H1 (cell line): ENCODE measurements around the gene PPARA. TPM values are rescaled to one million over a fixed set of nuclear protein-coding genes. Genes with fewer than 3 reads are reported as not detected.

ENCODE experiments used
- CTCF ChIA-PET: fragments of 300-600 bp; sonication (Branson Sonifier 250); formaldehyde crosslinking; loops from one replicate; lab custom pipeline; 2021; ENCODE audit not compliant: partially characterized antibody; lab: Charles Lee
- POLR2A ChIA-PET: fragments of 300-600 bp; sonication (Branson Sonifier 250); formaldehyde crosslinking; loops from one replicate; lab custom pipeline; 2021; ENCODE audit warnings: inconsistent platforms; ENCODE audit not compliant: partially characterized antibody; lab: Charles Lee
- DNase-seq, 2 experiments: peaks; one replicate each; pipeline versions ENCODE4 v3.0.0 to v3.0.0-alpha.2; 2010 to 2022; ENCODE audit warnings: low spot score in 2 of 2, low read depth in 1 of 2, mixed read lengths in 1 of 2
- FAIRE-seq: peaks from 2 replicates; lab custom pipeline; 2011; peaks lifted over from hg19 to GRCh38; lab: Jason Lieb, UNC
- H2AFZ ChIP-seq: 2 replicates; pipeline ENCODE4 v1.8.1; 2012; ENCODE audit warnings: low read length, inconsistent platforms
- H2AK5ac ChIP-seq: 2 replicates; pipeline ENCODE4 v1.6.1; 2013; ENCODE audit warnings: low read depth, low read length
- H2BK120ac ChIP-seq: replicated peaks from 2 replicates; pipeline ENCODE3; 2013; ENCODE audit warnings: low read depth, low read length, inconsistent platforms
- H2BK12ac ChIP-seq: 2 replicates; pipeline ENCODE4 v1.6.1; 2013; ENCODE audit warnings: low read depth, low read length
- H2BK15ac ChIP-seq: 2 replicates; pipeline ENCODE4 v1.6.1; 2013; ENCODE audit warnings: low read length
- H2BK20ac ChIP-seq: 2 replicates; pipeline ENCODE4 v1.6.1; 2013; ENCODE audit warnings: low read length
- H2BK5ac ChIP-seq: 2 replicates; pipeline ENCODE4 v1.6.1; 2013; ENCODE audit warnings: low read depth, low read length
- H3K14ac ChIP-seq: 2 replicates; pipeline ENCODE4 v1.6.1; 2013; ENCODE audit warnings: inconsistent platforms; ENCODE audit not compliant: insufficient read length
- H3K18ac ChIP-seq: 2 replicates; pipeline ENCODE4 v1.6.1; 2013; ENCODE audit warnings: low read length; ENCODE audit errors: extremely low read depth
- H3K23ac ChIP-seq: 2 replicates; pipeline ENCODE4 v1.6.1; 2013; ENCODE audit warnings: inconsistent platforms; ENCODE audit not compliant: insufficient read length
- H3K23me2 ChIP-seq: 2 replicates; pipeline ENCODE4 v1.6.1; 2013; ENCODE audit warnings: low read depth, low read length
- H3K27ac ChIP-seq: 2 replicates; pipeline ENCODE4 v1.6.1; 2011; ENCODE audit warnings: low read depth, low read length, inconsistent platforms
- H3K27me3 ChIP-seq, 4 experiments: replicated peaks in 1 of 4; 1 replicate in 1 of 4; 2 replicates in 3 of 4; pipeline versions ENCODE4 v1.6.1 to v1.8.1; 2011 to 2013; ENCODE audit warnings: low read length in 3 of 4, mild to moderate bottlenecking in 3 of 4, inconsistent platforms in 2 of 4, mixed read lengths in 2 of 4, moderate library complexity in 1 of 4; ENCODE audit not compliant: control insufficient read depth in 3 of 4, insufficient read depth in 3 of 4; ENCODE audit errors: extremely low read depth in 1 of 4
- H3K36me3 ChIP-seq, 4 experiments: 2 replicates each; pipeline versions ENCODE4 v1.6.1 to v1.8.1; 2011 to 2013; ENCODE audit warnings: mild to moderate bottlenecking in 4 of 4, low read length in 3 of 4, moderate library complexity in 2 of 4, control low read depth in 1 of 4, inconsistent platforms in 1 of 4; ENCODE audit not compliant: insufficient read depth in 4 of 4, control insufficient read depth in 2 of 4
- H3K4ac ChIP-seq: replicated peaks from 2 replicates; pipeline ENCODE3; 2013; ENCODE audit warnings: low read length, low read depth, mixed read lengths, inconsistent platforms; ENCODE audit not compliant: insufficient read length
- H3K4me1 ChIP-seq, 4 experiments: replicated peaks in 1 of 4; 1 replicate in 1 of 4; 2 replicates in 3 of 4; pipeline versions ENCODE4 v1.6.1 to v1.8.1; 2011 to 2013; ENCODE audit warnings: low read length in 3 of 4, inconsistent platforms in 2 of 4, mixed read lengths in 1 of 4; ENCODE audit not compliant: insufficient read depth in 4 of 4, control insufficient read depth in 3 of 4
- H3K4me2 ChIP-seq, 2 experiments: 2 replicates each; pipeline versions ENCODE4 v1.6.1 to v1.8.1; 2011 to 2013; ENCODE audit warnings: low read depth in 2 of 2, low read length in 2 of 2, control low read depth in 1 of 2, inconsistent platforms in 1 of 2, mild to moderate bottlenecking in 1 of 2; ENCODE audit not compliant: insufficient read depth in 1 of 2
- H3K4me3 ChIP-seq, 4 experiments: fragments of 200-600, 300-600 bp in 1 of 4; sonication (generic), shearing (Covaris generic), sonication (Bioruptor Twin) in 1 of 4; 2 replicates each; pipeline versions ENCODE4 v1.5.1 to v1.8.1; 2011 to 2016; ENCODE audit warnings: low read length in 4 of 4, low read depth in 3 of 4, control low read depth in 2 of 4, inconsistent platforms in 2 of 4, mild to moderate bottlenecking in 2 of 4, mixed read lengths in 1 of 4, moderate library complexity in 1 of 4; ENCODE audit not compliant: insufficient read depth in 2 of 4; ENCODE audit errors: extremely low read depth in 1 of 4
- H3K56ac ChIP-seq: replicated peaks from 2 replicates; pipeline ENCODE3; 2013; ENCODE audit warnings: low read depth, mild to moderate bottlenecking, mixed read lengths, low read length, inconsistent platforms; ENCODE audit not compliant: insufficient read length
- H3K79me1 ChIP-seq: 2 replicates; pipeline ENCODE4 v1.6.1; 2013; ENCODE audit warnings: low read depth, low read length, control low read depth
- H3K79me2 ChIP-seq, 2 experiments: 2 replicates each; pipeline versions ENCODE4 v1.6.1 to v1.8.1; 2012 to 2013; ENCODE audit warnings: low read length in 2 of 2, mild to moderate bottlenecking in 2 of 2, inconsistent platforms in 1 of 2; ENCODE audit not compliant: insufficient read depth in 2 of 2, control insufficient read depth in 1 of 2
- H3K9ac ChIP-seq, 4 experiments: replicated peaks in 1 of 4; 1 replicate in 1 of 4; 2 replicates in 3 of 4; pipeline versions ENCODE4 v1.6.1 to v1.8.1; 2011 to 2013; ENCODE audit warnings: low read depth in 3 of 4, low read length in 3 of 4, control low read depth in 2 of 4, mild to moderate bottlenecking in 2 of 4, moderate library complexity in 2 of 4, inconsistent platforms in 1 of 4; ENCODE audit errors: extremely low read depth in 1 of 4
- H3K9me3 ChIP-seq, 2 experiments: 2 replicates each; pipeline versions ENCODE4 v1.6.1 to v1.8.1; 2012 to 2013; ENCODE audit warnings: mild to moderate bottlenecking in 2 of 2, moderate library complexity in 2 of 2, control low read depth in 1 of 2, inconsistent platforms in 1 of 2, low read depth in 1 of 2, low read length in 1 of 2, mixed read lengths in 1 of 2; ENCODE audit not compliant: insufficient read depth in 2 of 2
- H4K20me1 ChIP-seq, 2 experiments: replicated peaks in 1 of 2; 2 replicates each; pipeline versions ENCODE3 to v1.8.1; 2011 to 2013; ENCODE audit warnings: inconsistent platforms in 2 of 2, low read length in 2 of 2, mild to moderate bottlenecking in 1 of 2; ENCODE audit not compliant: insufficient read depth in 2 of 2, control insufficient read depth in 1 of 2
- H4K5ac ChIP-seq: 2 replicates; pipeline ENCODE4 v1.6.1; 2013; ENCODE audit warnings: low read length, low read depth, mixed read lengths, inconsistent platforms; ENCODE audit not compliant: insufficient read length
- H4K8ac ChIP-seq: 2 replicates; pipeline ENCODE4 v1.8.0; 2013; ENCODE audit warnings: mild to moderate bottlenecking, moderate library complexity, low read length, inconsistent platforms; ENCODE audit not compliant: insufficient read depth; ENCODE audit errors: extremely low read depth
- H4K91ac ChIP-seq: replicated peaks from 2 replicates; pipeline ENCODE3; 2013; ENCODE audit warnings: low read length, mixed read lengths, inconsistent platforms; ENCODE audit not compliant: insufficient read length
- POLR2A ChIP-seq, 2 experiments: IDR thresholded peaks; 1 replicate in 1 of 2; 2 replicates in 1 of 2; pipeline ENCODE4 v1.6.1; 2011; ENCODE audit warnings: low read depth in 2 of 2, low read length in 2 of 2, mild to moderate bottlenecking in 2 of 2; ENCODE audit errors: control extremely low read depth in 1 of 2
- WGBS, 2 experiments: shearing (Covaris generic) in 1 of 2; methylation state at CpG; one replicate each; pipeline versions ENCODE4 v1.1.6 to v1.1.7; 2013 to 2015; ENCODE audit warnings: low lambda C conversion rate in 2 of 2, mixed read lengths in 2 of 2, inconsistent platforms in 1 of 2, low coverage in 1 of 2, missing lambda C conversion rate in 1 of 2; ENCODE audit not compliant: insufficient replicate concordance in 2 of 2, insufficient coverage in 1 of 2, insufficient read length in 1 of 2; ENCODE audit errors: extremely low coverage in 1 of 2, missing lambda C conversion rate in 1 of 2; 5-methylcytosine and 5-hydroxymethylcytosine counted together
- polyA plus RNA-seq, 7 experiments: library from polyadenylated mRNA; depleted of rRNA in 3 of 7; stranded (reverse) in 5 of 7; unstranded in 2 of 7; fragments of >200 nt in 5 of 7; fragments of 200-250 nt in 2 of 7; gene quantifications; 1 replicate in 5 of 7; 2 replicates in 1 of 7; 4 replicates in 1 of 7; pipeline versions ENCODE4 v1.2.1 to v1.2.3, GENCODE V29; 2011 to 2013; ENCODE audit warnings: missing spikeins in 2 of 7, mixed read lengths in 2 of 7
- total RNA-seq: library from RNA; stranded (reverse); fragmentation: NEBNext Ultra II Directional; extraction: Animal tissue kit (Norgen Biotek cat#: 25700); gene quantifications from 2 replicates; pipeline ENCODE4 v1.2.1, GENCODE V29; 2021

Gene PPARA
- total and polyA plus RNA-seq, 2 of the 8 experiments (the other 6 are each of a cell fraction or from before 2014, with no cell fraction given) = 3.1 to 8.2 TPM

GRCh38 chr22:46176508-46177003, 26.2 kb downstream of the PPARA start:
- Histone ChIP-seq H3K79me2 (no peaks in the 10 kb centered on the region), H3K4me3 (no peak overlapping the region), H2BK15ac (no peak overlapping the region), H2BK120ac (no peak overlapping the region), H3K79me1 (no peaks in the 10 kb centered on the region), H4K91ac (no peak overlapping the region), H2AFZ (no peak overlapping the region), H3K27me3 (no peaks in the 10 kb centered on the region), H3K23me2 (no peaks in the 10 kb centered on the region), H3K36me3 (no peaks in the 10 kb centered on the region), H2BK12ac (no peak overlapping the region), H4K20me1 (no peaks in the 10 kb centered on the region), H3K56ac (no peak overlapping the region), H3K4ac (no peak overlapping the region), H3K14ac (no peak overlapping the region), H3K9ac (no peak overlapping the region), H2BK5ac (no peak overlapping the region), H3K23ac (no peak overlapping the region), H3K9me3 (peaks cover 21 to 26% of the 10 kb centered on the region in 2 experiments), H3K4me1 (no peaks in the 10 kb centered on the region), H2AK5ac (no peak overlapping the region), H4K5ac (no peak overlapping the region), H4K8ac (no peak overlapping the region), H3K18ac (no peak overlapping the region), H3K4me2 (no peak overlapping the region), H3K27ac (no peak overlapping the region), H2BK20ac (no peak overlapping the region)
- TF ChIP-seq POLR2A (IDR thresholded peaks at IDR 0.05; ENCODE audit: control extremely low read depth in 1 of 2, low read depth in 2 of 2, low read length in 2 of 2) = no peak
- ChIA-PET POLR2A (no interaction called here), CTCF (no interaction called here)
- FAIRE-seq = no peak
- DNase-seq = no peak
- WGBS, 2 experiments = 88% methylated on average over 9 of the region's 9 CpGs; no CpG with 5 or more reads in 1 of the 2 experiments
